Stimulated activated CD8-positive, alpha-beta memory T cell treated with anti-CD3 and anti-CD28 coated beads, Interleukin-15, amount 100 ng/mL, for 4 hours (primary cell): ENCODE data around the gene PRKD2.
A peak's percentile ranks its signal among the peaks of the same experiment; 100 is the strongest.
"Not testable (repeated sequence)": the region's sequence is repeated elsewhere in the genome, so short reads cannot be mapped to it uniquely, and the experiment has no call there.

ENCODE experiments used
- DNase-seq, 2 donors: peaks; one replicate each; pipeline ENCODE4 v3.0.0-alpha.2; 2020; ENCODE audit warnings: low read depth in 2 of 2

Gene PRKD2

DNA sequence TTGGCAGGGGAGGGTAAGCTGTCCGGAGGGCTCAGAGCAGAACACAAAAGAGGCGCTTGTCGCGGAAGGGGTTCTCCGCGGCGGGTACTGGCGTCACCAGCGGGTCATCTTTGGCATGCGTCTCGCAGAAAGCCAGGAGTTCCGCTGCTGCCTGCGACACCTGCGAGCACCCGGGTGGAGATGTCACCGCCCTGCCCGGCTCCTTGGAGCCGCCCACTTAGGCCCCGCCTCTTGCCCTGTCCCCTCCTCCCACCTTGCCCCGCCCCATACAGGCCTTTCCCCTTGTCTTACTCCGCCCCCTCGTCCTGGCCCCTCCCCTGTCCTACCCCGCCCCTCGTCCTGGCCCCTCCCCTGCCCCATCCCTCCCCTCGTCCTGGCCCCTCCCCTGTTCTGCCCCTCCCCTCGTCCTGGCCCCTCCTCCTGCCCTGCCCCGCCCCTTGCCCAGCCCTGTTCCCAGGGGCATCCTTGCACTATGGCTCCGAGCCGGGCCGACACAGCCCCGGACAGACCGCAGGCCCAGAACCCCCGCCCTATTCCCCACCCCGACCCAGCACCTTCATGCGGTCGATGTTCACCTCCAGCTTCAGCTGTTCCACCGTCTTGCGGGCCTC is 82.8 kb downstream of the PRKD2 start:
- peak; percentile 74 to 86 for DNase-seq

DNA sequence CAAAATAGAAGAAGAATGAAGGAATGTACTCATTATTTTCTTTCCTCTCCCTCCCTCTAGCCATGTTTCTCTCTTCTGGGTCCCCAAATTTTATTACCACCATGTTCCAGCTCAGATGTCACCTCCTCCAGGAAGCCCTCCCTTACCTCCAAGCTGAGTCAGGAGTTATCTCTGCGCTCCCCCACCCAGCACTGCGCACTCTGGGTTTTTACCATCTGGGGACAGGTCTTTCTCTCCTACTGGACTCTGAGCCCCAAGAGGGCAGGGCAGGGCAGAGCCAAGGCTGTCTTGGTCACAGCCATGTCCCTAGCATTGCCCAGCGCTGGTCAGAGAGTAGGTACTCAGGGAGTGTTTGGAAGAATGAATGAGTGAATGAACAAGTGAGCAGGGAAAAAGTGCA is 83.8 kb downstream of the PRKD2 start:
- DNase-seq = no peak

DNA sequence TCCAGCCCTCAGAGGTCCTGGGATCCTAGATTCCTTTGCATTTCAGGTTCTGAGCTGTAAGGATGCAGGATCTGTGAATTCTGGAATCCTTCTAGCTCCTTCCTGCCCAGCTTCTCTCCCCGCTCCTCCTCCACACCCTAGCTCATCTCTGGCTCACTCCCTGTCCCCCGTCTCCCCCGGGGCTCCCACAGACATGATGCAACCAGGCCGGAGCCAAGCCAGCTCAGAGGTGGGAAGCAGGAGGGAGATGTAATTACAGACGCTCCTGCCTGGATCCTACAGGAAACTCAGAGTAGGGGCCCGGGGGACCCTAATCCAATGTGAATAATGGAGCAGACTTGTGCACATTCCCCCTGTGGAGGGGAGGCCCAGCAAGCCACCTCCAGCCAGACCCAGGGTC is 85.4 kb downstream of the PRKD2 start:
- DNase-seq = no peak

DNA sequence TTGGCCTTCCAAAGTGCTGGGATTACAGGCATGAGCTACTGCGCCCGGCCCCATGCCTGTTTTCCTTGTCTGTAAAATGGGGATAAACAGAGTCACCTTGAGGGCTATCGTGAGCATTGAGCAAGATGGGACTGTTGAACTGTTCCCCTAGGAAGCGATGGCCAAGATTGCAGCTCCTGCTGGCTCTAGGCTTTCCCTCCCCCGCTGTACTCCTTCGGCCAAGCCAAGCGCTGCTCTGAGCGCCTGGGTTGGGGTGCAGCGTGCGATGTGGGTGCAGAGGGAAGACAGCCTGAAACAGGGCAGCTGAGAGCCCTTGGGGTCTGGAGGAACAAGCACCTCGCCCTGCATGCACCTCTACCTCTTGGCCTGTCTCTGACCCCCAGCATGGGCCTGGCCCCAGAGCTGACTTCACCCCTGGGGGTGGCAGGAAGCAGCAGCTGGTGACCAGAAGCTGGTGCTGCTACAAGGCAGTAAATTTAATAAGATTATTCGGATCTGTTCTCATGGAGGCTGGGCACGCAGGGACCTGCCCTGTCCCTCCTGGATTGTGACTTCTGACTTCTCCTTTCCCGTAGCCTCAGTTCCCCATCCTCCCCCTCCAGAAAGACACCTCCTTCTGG is 86.2 kb downstream of the PRKD2 start:
- no peak for DNase-seq

DNA sequence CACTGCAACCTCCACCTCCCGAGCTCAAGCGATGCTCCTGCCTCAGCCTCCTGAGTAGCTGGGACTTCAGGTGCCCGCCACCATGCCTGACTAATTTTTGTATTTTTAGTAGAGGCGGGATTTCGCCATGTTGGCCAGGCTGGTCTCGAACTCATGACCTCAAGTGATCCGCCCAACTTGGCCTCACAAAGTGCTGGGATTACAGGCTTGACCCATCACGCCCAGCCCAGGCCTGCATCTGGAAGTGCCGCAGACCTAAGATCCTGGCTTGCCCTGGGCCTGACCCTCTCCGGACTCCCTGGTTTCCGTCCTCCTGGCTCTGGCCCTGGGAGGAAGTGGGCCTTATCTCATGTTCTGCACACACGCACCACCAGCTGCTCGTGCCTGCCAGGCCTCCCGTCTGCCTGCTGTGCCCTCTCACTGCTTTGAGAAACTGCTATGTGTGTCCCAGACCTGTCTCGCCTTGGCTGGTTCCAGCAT is 87.3 kb downstream of the PRKD2 start:
- no peak for DNase-seq

DNA sequence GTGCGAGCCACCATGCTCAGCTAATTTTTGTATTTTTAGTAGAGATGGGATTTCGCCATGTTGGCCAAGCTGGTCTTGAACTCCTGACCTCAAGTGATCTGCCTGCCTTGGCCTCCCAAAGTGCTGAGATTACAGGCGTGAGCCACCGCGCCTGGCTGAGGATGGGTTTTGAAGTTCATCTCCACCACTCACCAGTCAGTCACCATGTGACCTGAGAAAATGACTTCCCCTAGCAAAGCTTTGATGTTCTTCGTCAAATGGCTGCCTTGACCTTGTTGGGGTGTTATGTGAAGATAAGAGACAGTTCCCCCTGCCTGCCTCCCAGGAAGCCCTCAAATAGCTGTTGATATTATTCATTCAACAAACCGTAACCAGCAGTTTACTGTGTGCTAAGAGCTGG is 87.9 kb downstream of the PRKD2 start:
- DNase-seq = not testable (repeated sequence)

DNA sequence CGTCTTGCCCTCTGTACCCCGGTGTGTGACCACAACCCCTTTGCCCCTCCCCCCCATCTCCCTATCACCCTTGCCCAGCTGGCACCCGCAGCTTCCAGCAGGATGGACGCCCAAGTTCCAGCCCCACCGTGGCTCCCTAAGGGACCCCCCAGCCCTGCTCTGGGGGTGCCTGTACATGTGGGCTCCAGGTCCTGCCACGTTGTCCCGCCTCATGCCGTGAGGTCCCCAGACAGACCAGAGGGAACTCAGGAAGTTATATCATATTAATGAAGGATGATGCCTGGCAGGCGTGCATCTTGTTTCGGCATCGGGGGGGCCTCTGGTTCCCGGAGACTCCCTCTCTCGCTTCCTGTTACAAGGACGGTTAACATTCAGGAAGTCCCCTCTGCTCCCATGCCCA is 90.5 kb downstream of the PRKD2 start:
- no peak for DNase-seq

DNA sequence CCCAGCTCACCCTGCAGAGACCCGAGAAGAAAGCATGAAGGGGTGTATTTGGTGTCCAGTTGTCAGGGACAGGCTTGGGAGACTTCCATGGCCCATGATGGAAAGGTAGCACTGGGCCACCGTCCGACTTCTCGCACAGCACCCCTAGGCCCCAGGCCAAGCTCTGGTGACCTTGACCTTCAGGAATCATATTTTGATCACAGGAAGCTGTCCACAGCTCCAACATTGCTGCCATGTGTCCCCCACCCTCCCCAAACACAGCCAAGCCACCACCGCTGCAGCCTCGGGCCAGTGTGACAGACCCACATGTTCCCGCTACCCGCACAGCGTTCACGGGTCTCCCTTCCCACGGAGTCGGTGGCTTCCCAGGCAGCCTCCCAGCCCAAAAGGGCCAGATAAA is 91.2 kb downstream of the PRKD2 start:
- no peak for DNase-seq

DNA sequence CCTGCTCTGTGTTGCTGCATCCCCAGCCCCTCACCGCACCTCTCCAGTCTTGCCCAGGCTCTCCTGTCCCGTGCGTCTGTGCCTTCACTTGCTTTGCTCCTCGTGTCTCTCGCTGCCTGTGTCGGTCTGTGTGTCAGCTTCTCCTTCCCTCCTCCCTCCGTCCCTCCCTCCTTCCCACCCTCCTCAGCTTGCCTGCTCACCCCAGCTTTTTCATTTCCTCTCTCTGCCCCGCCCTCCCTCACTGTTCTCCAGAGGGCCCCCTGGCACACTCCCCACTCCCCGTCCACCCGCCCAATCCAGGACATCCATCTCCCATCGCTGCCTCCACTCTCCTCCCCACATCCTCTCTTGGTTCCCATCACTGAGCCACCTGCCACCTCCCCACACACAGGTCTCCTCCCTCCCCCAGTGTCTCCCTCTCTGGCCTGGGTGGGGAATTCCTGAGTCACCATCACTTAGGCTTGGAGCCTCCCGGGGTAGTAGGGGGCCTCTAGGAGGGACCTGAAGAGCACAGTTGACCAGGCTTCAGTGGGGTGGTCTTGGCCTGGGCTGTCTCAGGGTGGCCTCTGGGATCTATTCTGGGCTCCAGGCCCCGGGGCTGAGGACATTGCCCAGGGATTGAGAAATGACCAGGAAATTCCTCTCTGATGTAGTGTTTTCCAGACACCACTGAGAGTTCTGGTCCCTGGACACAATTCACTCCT is 91.8 kb downstream of the PRKD2 start, which contains the start of gene PTGIR:
Gene PTGIR (minus strand): TSS at position 132 of the 704 bp plus-strand sequence. CDS start 864 bp downstream, outside the sequence.
- DNase-seq = no peak
